ENCODE measurements around the gene VPS25.

The VPS25 gene

DNA sequence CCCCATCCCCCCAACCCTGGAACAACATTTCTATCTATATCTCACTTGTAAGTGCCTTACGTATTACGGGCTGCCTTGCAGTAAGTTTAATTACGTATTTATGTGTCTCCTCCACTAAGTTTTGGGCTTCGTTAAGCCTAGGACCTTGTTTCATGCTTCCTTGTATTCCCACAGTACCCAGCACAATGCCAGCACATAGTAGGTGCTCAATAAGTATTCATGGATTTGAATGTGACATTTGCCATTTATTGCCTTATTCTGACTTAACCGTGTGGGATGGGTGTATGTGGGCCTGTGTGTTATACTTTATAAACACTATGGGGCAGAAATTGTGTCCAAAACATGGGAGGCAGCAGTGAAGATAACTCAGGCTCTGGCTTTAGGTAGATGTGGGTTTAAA, 19.3 kb downstream of the VPS25 start:
- Histone ChIP-seq H3K4me2 (ENCODE audit: low read length) (no peak overlapping the region), H3K9me2 (replicated peaks; ENCODE audit: control insufficient read depth, low read length) (no peaks in the 10 kb centered on the region), H3F3A (ENCODE audit: control insufficient read depth, insufficient read depth) (no peaks in the 10 kb centered on the region), H3K4me1 (ENCODE audit: control insufficient read depth, low read length) (peaks cover 3% of the 10 kb centered on the region), H4K20me1 (ENCODE audit: control insufficient read depth, insufficient read depth, low read depth, low read length) (no peaks in the 10 kb centered on the region), H3K9me3 (ENCODE audit: control insufficient read depth, insufficient read depth, low read length) (no peaks in the 10 kb centered on the region), H3K36me3 (ENCODE audit: control insufficient read depth, low read length) (no peaks in the 10 kb centered on the region), H3K27ac (ENCODE audit: low read depth, low read length) (no peak overlapping the region), H3K79me2 (ENCODE audit: control insufficient read depth, low read length) (no peaks in the 10 kb centered on the region; the same call in 1 of the 2 replicates), H3K27me3 (ENCODE audit: control insufficient read depth, low read length) (peaks cover 15% of the 10 kb centered on the region), H3K4me3 (ENCODE audit: low read length) (no peak overlapping the region)
- TF ChIP-seq CTCF (IDR thresholded peaks at IDR 0.05; ENCODE audit: low read depth, low read length, poor library complexity, severe bottlenecking) (no peak), EZH2phosphoT487 (IDR thresholded peaks at IDR 0.05; ENCODE audit: borderline replicate concordance, low read length) (no peak)

DNA sequence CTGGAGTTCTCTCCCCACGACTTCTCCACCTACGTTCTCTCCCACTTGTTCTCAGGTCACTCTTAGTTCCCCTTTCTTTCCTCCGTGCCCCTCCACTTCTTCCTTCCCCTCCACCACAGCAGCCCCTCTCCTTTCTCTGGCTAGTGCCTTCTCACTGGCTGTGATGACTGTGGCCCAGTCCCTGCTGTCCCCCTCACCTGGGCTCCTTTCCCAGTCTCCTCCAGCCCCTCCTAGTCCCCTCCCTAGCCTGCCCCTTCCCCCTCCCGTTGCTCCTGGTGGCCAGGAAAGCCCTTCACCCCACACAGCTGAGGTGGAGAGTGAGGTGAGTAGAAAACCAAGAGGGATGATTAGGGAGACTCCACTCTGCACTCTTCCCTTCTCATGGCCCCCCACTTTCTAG, 21.8 kb downstream of the VPS25 start:
- Histone ChIP-seq H3K4me2 (ENCODE audit: low read length) (no peak overlapping the region), H3K79me2 (ENCODE audit: control insufficient read depth, low read length) (peaks cover 6% of the 10 kb centered on the region), H3K27me3 (ENCODE audit: control insufficient read depth, low read length) (peaks cover 15% of the 10 kb centered on the region), H3K4me3 (ENCODE audit: low read length) (no peak overlapping the region), H3K9me2 (replicated peaks; ENCODE audit: control insufficient read depth, low read length) (no peaks in the 10 kb centered on the region), H3K27ac (ENCODE audit: low read depth, low read length) (no peak overlapping the region), H3K9me3 (ENCODE audit: control insufficient read depth, insufficient read depth, low read length) (no peaks in the 10 kb centered on the region), H3K36me3 (ENCODE audit: control insufficient read depth, low read length) (no peaks in the 10 kb centered on the region), H4K20me1 (ENCODE audit: control insufficient read depth, insufficient read depth, low read depth, low read length) (no peaks in the 10 kb centered on the region), H3F3A (ENCODE audit: control insufficient read depth, insufficient read depth) (no peaks in the 10 kb centered on the region), H3K4me1 (ENCODE audit: control insufficient read depth, low read length) (peaks cover 13% of the 10 kb centered on the region)
- no peak for TF ChIP-seq EZH2phosphoT487 (IDR thresholded peaks at IDR 0.05; ENCODE audit: borderline replicate concordance, low read length)
- no peak for TF ChIP-seq CTCF (IDR thresholded peaks at IDR 0.05; ENCODE audit: low read depth, low read length, poor library complexity, severe bottlenecking)

GRCh38 chr17:42795465-42795864, 22.2 kb downstream of the VPS25 start:
- Histone ChIP-seq H3K4me2 (ENCODE audit: low read length) (no peak overlapping the region), H3K36me3 (ENCODE audit: control insufficient read depth, low read length) (no peaks in the 10 kb centered on the region), H3K9me2 (replicated peaks; ENCODE audit: control insufficient read depth, low read length) (no peaks in the 10 kb centered on the region), H3K27me3 (ENCODE audit: control insufficient read depth, low read length) (peaks cover 13% of the 10 kb centered on the region), H3K9me3 (ENCODE audit: control insufficient read depth, insufficient read depth, low read length) (no peaks in the 10 kb centered on the region), H3F3A (ENCODE audit: control insufficient read depth, insufficient read depth) (no peaks in the 10 kb centered on the region), H3K27ac (ENCODE audit: low read depth, low read length) (no peak overlapping the region), H3K79me2 (ENCODE audit: control insufficient read depth, low read length) (peaks cover 6% of the 10 kb centered on the region), H4K20me1 (ENCODE audit: control insufficient read depth, insufficient read depth, low read depth, low read length) (no peaks in the 10 kb centered on the region), H3K4me1 (ENCODE audit: control insufficient read depth, low read length) (peaks cover 13% of the 10 kb centered on the region), H3K4me3 (ENCODE audit: low read length) (no peak overlapping the region)
- no peak for TF ChIP-seq CTCF (IDR thresholded peaks at IDR 0.05; ENCODE audit: low read depth, low read length, poor library complexity, severe bottlenecking)
- TF ChIP-seq EZH2phosphoT487 (IDR thresholded peaks at IDR 0.05; ENCODE audit: borderline replicate concordance, low read length), result no peak
